GM12892 (cell line): ENCODE results near the gene CAMKMT.
"Not testable (repeated sequence)": the region's sequence is repeated elsewhere in the genome, so short reads cannot be mapped to it uniquely, and the experiment has no call there.

Source experiments
- DNase-seq: peaks from one replicate; pipeline ENCODE4 v3.0.0; 2011; ENCODE audit not compliant: insufficient read length
- FAIRE-seq: peaks from 2 replicates; lab custom pipeline; 2011; peaks lifted over from hg19 to GRCh38; lab: Jason Lieb, UNC
- POLR2A ChIP-seq: IDR thresholded peaks from 2 replicates; pipeline ENCODE4 v1.6.1; 2011; ENCODE audit warnings: low read depth, low read length, control low read depth
- POLR2AphosphoS5 ChIP-seq: IDR thresholded peaks from 2 replicates; pipeline ENCODE4 v1.6.1; 2011; ENCODE audit warnings: low read depth, low read length, control low read depth
- TAF1 ChIP-seq: IDR thresholded peaks from 2 replicates; pipeline ENCODE4 v1.6.1; 2011; ENCODE audit warnings: low read depth, mild to moderate bottlenecking, control low read depth, low read length, borderline replicate concordance

Gene CAMKMT

GRCh38 chr2:44572196-44572900 is 210.6 kb downstream of the CAMKMT start:
- DNase-seq, result no peak
- no peak for TF ChIP-seq TAF1
- no peak for TF ChIP-seq POLR2A
- no peak for TF ChIP-seq POLR2AphosphoS5
- FAIRE-seq, result no peak

GRCh38 chr2:44573996-44574395 is 212.2 kb downstream of the CAMKMT start:
- DNase-seq, result no peak
- no peak for FAIRE-seq
- TF ChIP-seq POLR2AphosphoS5 (no peak), POLR2A (no peak), TAF1 (no peak)

GRCh38 chr2:44578471-44579093 is 216.8 kb downstream of the CAMKMT start:
- no peak for TF ChIP-seq POLR2A
- TF ChIP-seq TAF1, result no peak
- no peak for TF ChIP-seq POLR2AphosphoS5
- DNase-seq (peak; percentile 14), FAIRE-seq (peak; percentile 76)

- FAIRE-seq (no peak), DNase-seq (no peak)
- no peak for TF ChIP-seq POLR2AphosphoS5
- no peak for TF ChIP-seq TAF1
- no peak for TF ChIP-seq POLR2A
These were observed 217.5 kb downstream of the CAMKMT start for GRCh38 chr2:44579115-44579836.

GRCh38 chr2:44579837-44580230 is 218.1 kb downstream of the CAMKMT start:
- TF ChIP-seq POLR2AphosphoS5 (no peak), POLR2A (no peak), TAF1 (no peak)
- no peak for FAIRE-seq
- DNase-seq, result no peak

- FAIRE-seq, result no peak
- TF ChIP-seq POLR2A, result no peak
- no peak for TF ChIP-seq TAF1
These were observed 219.2 kb downstream of the CAMKMT start for GRCh38 chr2:44580875-44581515.

GRCh38 chr2:44582363-44583008 is 220.7 kb downstream of the CAMKMT start:
- TF ChIP-seq TAF1 (no peak), POLR2A (no peak), POLR2AphosphoS5 (no peak)
- DNase-seq (no peak), FAIRE-seq (no peak)

More at GRCh38 chr2:44580875-44581515, 219.2 kb downstream of the CAMKMT start:
- DNase-seq, result no peak

GRCh38 chr2:44595615-44596014 is 233.9 kb downstream of the CAMKMT start:
- not testable (repeated sequence) for FAIRE-seq

GRCh38 chr2:44596537-44597320 is 235.0 kb downstream of the CAMKMT start:
- FAIRE-seq, result no peak
- no peak for TF ChIP-seq POLR2AphosphoS5
- no peak for TF ChIP-seq TAF1
- no peak for TF ChIP-seq POLR2A
- DNase-seq, result no peak

More at GRCh38 chr2:44595615-44596014, 233.9 kb downstream of the CAMKMT start:
- DNase-seq, result not testable (repeated sequence)

GRCh38 chr2:44598330-44599119 is 236.8 kb downstream of the CAMKMT start:
- DNase-seq (no peak), FAIRE-seq (no peak)
- no peak for TF ChIP-seq POLR2A
- no peak for TF ChIP-seq POLR2AphosphoS5
- TF ChIP-seq TAF1, result no peak

- FAIRE-seq (no peak), DNase-seq (no peak)
- TF ChIP-seq TAF1 (no peak), POLR2A (no peak), POLR2AphosphoS5 (no peak)
These were observed 237.4 kb downstream of the CAMKMT start for GRCh38 chr2:44599130-44599529.
